Adrenal gland (tissue), 5 donors: ENCODE results near the gene UBE2B.

Experiments
- POLR2A ChIP-seq, 2 donors: fragments of 450-650 bp; IDR thresholded peaks; one replicate each; pipeline ENCODE4 v1.6.1; 2017; ENCODE audit warnings: antibody characterized with exemption in 2 of 2, mild to moderate bottlenecking in 2 of 2, moderate library complexity in 1 of 2
- TF ChIP-seq, protein P1 (sequence below), 6 experiments: fragments of 450-650 bp in 4 of 6; fragments of 200-600 bp in 2 of 6; sonication (generic) in 1 of 6; IDR thresholded peaks; 1 replicate in 5 of 6; 2 replicates in 1 of 6; pipeline versions ENCODE4 v1.5.1 to v1.8.0; 2016 to 2021; ENCODE audit warnings: antibody characterized with exemption in 6 of 6, mild to moderate bottlenecking in 2 of 6, moderate library complexity in 1 of 6
- donor health status: DM: no; HTN: no; CAD: no.

DNA sequence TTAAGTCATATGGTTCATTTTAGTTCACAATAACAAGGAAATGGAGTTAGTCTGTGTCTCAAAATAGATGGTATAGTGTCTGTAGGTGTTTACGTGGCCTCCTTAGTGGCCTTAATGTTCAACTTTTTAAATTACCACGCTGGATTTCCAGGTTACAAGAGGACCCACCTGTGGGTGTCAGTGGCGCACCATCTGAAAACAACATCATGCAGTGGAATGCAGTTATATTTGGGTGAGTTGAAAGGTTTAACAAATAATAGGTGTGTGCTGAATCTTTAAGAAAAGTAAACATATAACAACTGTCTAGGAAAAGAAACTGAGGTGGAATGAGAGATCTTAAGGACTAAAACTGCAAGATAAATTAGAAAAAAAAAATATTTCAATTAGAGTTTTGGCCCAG is 2.9 kb downstream of the UBE2B start:
- TF ChIP-seq, protein P1, sequence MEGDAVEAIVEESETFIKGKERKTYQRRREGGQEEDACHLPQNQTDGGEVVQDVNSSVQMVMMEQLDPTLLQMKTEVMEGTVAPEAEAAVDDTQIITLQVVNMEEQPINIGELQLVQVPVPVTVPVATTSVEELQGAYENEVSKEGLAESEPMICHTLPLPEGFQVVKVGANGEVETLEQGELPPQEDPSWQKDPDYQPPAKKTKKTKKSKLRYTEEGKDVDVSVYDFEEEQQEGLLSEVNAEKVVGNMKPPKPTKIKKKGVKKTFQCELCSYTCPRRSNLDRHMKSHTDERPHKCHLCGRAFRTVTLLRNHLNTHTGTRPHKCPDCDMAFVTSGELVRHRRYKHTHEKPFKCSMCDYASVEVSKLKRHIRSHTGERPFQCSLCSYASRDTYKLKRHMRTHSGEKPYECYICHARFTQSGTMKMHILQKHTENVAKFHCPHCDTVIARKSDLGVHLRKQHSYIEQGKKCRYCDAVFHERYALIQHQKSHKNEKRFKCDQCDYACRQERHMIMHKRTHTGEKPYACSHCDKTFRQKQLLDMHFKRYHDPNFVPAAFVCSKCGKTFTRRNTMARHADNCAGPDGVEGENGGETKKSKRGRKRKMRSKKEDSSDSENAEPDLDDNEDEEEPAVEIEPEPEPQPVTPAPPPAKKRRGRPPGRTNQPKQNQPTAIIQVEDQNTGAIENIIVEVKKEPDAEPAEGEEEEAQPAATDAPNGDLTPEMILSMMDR (IDR thresholded peaks at IDR 0.05): no peak
- TF ChIP-seq POLR2A (IDR thresholded peaks at IDR 0.05): no peak
